Measurements from ENCODE around the gene CNTN3.

CNTN3 gene

DNA sequence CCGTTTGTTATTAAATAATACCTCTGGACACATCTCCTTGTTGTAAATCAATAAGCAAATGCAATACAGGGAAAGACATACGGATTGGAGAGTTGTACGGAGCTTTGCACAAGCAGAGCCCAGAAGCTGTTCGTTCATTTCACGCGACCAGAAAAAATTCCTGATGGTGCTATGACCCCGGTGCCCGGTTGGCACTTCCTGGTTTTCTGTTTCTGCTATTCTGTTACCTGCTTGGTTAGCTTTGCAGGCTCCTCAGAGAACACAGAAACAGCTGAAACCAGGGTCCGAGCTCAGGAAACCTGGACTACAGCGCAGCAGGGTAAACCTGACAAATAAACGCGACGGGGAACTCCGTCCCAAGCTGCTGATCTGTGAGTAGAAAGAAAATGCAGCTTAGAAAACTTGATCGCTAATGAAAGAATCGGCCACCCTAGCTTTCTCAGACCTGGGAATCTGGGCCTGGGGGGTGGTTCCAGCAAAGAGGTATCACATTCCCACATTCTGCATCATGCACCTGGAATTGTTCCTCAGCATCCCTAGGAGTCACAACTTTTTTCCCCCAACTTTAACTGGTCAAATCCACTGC lies 845 bp downstream of the CNTN3 start:
- peak; percentile 15 for ATAC-seq
- TF ChIP-seq, protein P1, sequence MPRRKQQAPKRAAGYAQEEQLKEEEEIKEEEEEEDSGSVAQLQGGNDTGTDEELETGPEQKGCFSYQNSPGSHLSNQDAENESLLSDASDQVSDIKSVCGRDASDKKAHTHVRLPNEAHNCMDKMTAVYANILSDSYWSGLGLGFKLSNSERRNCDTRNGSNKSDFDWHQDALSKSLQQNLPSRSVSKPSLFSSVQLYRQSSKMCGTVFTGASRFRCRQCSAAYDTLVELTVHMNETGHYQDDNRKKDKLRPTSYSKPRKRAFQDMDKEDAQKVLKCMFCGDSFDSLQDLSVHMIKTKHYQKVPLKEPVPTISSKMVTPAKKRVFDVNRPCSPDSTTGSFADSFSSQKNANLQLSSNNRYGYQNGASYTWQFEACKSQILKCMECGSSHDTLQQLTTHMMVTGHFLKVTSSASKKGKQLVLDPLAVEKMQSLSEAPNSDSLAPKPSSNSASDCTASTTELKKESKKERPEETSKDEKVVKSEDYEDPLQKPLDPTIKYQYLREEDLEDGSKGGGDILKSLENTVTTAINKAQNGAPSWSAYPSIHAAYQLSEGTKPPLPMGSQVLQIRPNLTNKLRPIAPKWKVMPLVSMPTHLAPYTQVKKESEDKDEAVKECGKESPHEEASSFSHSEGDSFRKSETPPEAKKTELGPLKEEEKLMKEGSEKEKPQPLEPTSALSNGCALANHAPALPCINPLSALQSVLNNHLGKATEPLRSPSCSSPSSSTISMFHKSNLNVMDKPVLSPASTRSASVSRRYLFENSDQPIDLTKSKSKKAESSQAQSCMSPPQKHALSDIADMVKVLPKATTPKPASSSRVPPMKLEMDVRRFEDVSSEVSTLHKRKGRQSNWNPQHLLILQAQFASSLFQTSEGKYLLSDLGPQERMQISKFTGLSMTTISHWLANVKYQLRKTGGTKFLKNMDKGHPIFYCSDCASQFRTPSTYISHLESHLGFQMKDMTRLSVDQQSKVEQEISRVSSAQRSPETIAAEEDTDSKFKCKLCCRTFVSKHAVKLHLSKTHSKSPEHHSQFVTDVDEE (CRISPR knock-in tag; IDR thresholded peaks at IDR 0.05): no peak
- no peak for TF ChIP-seq ZFP30 (CRISPR knock-in tag; IDR thresholded peaks at IDR 0.05)
- TF ChIP-seq, protein P2, sequence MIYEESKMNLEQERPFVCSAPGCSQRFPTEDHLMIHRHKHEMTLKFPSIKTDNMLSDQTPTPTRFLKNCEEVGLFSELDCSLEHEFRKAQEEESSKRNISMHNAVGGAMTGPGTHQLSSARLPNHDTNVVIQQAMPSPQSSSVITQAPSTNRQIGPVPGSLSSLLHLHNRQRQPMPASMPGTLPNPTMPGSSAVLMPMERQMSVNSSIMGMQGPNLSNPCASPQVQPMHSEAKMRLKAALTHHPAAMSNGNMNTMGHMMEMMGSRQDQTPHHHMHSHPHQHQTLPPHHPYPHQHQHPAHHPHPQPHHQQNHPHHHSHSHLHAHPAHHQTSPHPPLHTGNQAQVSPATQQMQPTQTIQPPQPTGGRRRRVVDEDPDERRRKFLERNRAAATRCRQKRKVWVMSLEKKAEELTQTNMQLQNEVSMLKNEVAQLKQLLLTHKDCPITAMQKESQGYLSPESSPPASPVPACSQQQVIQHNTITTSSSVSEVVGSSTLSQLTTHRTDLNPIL (CRISPR knock-in tag; IDR thresholded peaks at IDR 0.05; ENCODE audit: low read depth): no peak
- no peak for TF ChIP-seq ESRRG (CRISPR knock-in tag; IDR thresholded peaks at IDR 0.05)
- TF ChIP-seq CSDC2 (CRISPR knock-in tag; IDR thresholded peaks at IDR 0.05): no peak
- TF ChIP-seq ZNF565 (CRISPR knock-in tag; conservative IDR thresholded peaks at IDR 0.05; ENCODE audit: low read depth): no peak
- TF ChIP-seq TOX (CRISPR knock-in tag; IDR thresholded peaks at IDR 0.05; ENCODE audit: borderline replicate concordance): no peak
- no peak for TF ChIP-seq ZFP3 (CRISPR knock-in tag; IDR thresholded peaks at IDR 0.05)

DNA sequence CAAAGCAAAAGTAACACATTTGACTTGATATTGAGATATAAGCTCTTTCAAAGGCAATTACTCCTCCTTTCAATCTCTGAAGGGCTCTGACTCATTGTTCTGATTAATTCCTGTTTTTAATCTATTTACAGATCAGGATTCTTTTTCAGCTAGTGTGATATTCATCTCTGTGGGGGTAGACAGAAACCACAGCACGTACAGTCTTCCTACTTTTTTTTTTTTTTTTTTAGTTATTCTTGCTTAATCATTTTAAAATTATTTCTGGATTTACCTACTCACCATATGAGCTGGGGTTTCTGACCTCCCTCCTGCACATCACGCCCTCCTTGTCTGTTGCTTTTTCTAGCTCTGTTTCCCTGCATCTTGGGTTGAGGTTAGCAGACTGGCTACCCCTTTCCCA lies 1.4 kb downstream of the CNTN3 start:
- ATAC-seq: peak; percentile 28; the same call in 2 of the 3 replicates
- no peak for TF ChIP-seq ZNF8 (CRISPR knock-in tag; IDR thresholded peaks at IDR 0.05)
- TF ChIP-seq ESRRG (CRISPR knock-in tag; IDR thresholded peaks at IDR 0.05): no peak
- TF ChIP-seq, protein P3, sequence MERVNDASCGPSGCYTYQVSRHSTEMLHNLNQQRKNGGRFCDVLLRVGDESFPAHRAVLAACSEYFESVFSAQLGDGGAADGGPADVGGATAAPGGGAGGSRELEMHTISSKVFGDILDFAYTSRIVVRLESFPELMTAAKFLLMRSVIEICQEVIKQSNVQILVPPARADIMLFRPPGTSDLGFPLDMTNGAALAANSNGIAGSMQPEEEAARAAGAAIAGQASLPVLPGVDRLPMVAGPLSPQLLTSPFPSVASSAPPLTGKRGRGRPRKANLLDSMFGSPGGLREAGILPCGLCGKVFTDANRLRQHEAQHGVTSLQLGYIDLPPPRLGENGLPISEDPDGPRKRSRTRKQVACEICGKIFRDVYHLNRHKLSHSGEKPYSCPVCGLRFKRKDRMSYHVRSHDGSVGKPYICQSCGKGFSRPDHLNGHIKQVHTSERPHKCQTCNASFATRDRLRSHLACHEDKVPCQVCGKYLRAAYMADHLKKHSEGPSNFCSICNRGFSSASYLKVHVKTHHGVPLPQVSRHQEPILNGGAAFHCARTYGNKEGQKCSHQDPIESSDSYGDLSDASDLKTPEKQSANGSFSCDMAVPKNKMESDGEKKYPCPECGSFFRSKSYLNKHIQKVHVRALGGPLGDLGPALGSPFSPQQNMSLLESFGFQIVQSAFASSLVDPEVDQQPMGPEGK (CRISPR knock-in tag; IDR thresholded peaks at IDR 0.05; ENCODE audit: borderline replicate concordance): no peak
- TF ChIP-seq RARB (CRISPR knock-in tag; IDR thresholded peaks at IDR 0.05): no peak
- TF ChIP-seq ZNF565 (CRISPR knock-in tag; conservative IDR thresholded peaks at IDR 0.05; ENCODE audit: low read depth): no peak
- TF ChIP-seq ZC3H10 (CRISPR knock-in tag; IDR thresholded peaks at IDR 0.05): no peak
- TF ChIP-seq ZFP30 (CRISPR knock-in tag; IDR thresholded peaks at IDR 0.05): no peak
- no peak for TF ChIP-seq TOX (CRISPR knock-in tag; IDR thresholded peaks at IDR 0.05; ENCODE audit: borderline replicate concordance)
- no peak for TF ChIP-seq CSDC2 (CRISPR knock-in tag; IDR thresholded peaks at IDR 0.05)
- TF ChIP-seq GLIS3 (CRISPR knock-in tag; IDR thresholded peaks at IDR 0.05): no peak
- TF ChIP-seq, protein P2 (CRISPR knock-in tag; IDR thresholded peaks at IDR 0.05; ENCODE audit: low read depth): no peak
- no peak for TF ChIP-seq BACH2 (CRISPR knock-in tag; IDR thresholded peaks at IDR 0.05; ENCODE audit: borderline replicate concordance)
- no peak for TF ChIP-seq ARNTL (CRISPR knock-in tag; IDR thresholded peaks at IDR 0.05; ENCODE audit: borderline replicate concordance, low read depth)
- TF ChIP-seq, protein P1 (CRISPR knock-in tag; IDR thresholded peaks at IDR 0.05): no peak
- TF ChIP-seq OSR1 (CRISPR knock-in tag; IDR thresholded peaks at IDR 0.05): no peak
- no peak for TF ChIP-seq PPARA (CRISPR knock-in tag; IDR thresholded peaks at IDR 0.05; ENCODE audit: borderline replicate concordance)
- TF ChIP-seq, protein P4, sequence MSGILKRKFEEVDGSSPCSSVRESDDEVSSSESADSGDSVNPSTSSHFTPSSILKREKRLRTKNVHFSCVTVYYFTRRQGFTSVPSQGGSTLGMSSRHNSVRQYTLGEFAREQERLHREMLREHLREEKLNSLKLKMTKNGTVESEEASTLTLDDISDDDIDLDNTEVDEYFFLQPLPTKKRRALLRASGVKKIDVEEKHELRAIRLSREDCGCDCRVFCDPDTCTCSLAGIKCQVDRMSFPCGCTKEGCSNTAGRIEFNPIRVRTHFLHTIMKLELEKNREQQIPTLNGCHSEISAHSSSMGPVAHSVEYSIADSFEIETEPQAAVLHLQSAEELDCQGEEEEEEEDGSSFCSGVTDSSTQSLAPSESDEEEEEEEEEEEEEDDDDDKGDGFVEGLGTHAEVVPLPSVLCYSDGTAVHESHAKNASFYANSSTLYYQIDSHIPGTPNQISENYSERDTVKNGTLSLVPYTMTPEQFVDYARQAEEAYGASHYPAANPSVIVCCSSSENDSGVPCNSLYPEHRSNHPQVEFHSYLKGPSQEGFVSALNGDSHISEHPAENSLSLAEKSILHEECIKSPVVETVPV (CRISPR knock-in tag; IDR thresholded peaks at IDR 0.05): no peak
- no peak for TF ChIP-seq ZNF70 (CRISPR knock-in tag; IDR thresholded peaks at IDR 0.05)
- no peak for TF ChIP-seq ISL1 (CRISPR knock-in tag; IDR thresholded peaks at IDR 0.05)
- no peak for TF ChIP-seq ZFP3 (CRISPR knock-in tag; IDR thresholded peaks at IDR 0.05)

Data from SK-N-SH treated with all-trans-retinoic acid at 6 μM for 48 hours (cell line).